ENCODE measurements around the gene KIF26B.

The KIF26B gene

GRCh38 chr1:245454051-245454450 lies 299.3 kb downstream of the KIF26B start:
- no peak for DNase-seq (ENCODE audit: low read depth in 2 of 3, low spot score in 1 of 3)

DNA sequence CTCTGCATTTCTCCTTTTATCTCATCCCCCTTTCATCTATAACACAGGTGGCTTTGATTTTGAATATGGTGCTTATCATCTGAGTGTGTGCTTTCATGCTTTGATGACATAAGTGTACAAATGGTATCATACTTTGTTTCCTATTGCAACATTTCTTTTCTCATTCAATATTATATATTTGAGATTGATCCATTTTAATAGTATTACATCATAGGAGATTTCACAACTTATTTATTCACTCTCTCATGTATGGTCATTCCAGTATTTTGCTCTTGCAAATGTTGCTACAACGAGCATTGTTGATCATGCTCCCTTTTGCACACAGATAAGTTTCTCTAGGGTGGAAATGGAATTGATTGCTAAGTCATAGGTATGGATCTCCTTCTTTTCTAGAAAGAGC lies 302.8 kb downstream of the KIF26B start:
- DNase-seq (ENCODE audit: low read depth in 2 of 3, low spot score in 1 of 3) = no peak

DNA sequence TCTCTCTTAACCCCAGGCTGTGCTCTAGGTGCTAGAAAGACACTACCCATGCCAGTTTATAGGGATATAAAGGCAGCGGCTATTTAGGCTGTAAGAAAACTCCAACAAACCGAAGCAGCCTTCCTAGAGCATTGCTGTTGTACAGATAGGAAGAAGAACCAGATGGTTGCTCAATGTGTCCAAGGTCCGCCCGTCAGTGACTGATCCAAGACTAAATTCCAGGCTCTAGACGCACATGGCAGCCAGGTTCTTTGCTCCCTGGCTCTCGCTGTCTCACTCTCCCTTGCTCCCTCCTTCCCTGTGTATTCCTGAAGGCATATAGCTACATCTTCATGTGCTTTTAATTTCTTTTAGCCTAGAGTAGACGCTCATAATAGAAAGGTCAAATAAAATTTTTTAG lies 303.4 kb downstream of the KIF26B start:
- no peak for DNase-seq (ENCODE audit: low read depth in 2 of 3, low spot score in 1 of 3)

DNA sequence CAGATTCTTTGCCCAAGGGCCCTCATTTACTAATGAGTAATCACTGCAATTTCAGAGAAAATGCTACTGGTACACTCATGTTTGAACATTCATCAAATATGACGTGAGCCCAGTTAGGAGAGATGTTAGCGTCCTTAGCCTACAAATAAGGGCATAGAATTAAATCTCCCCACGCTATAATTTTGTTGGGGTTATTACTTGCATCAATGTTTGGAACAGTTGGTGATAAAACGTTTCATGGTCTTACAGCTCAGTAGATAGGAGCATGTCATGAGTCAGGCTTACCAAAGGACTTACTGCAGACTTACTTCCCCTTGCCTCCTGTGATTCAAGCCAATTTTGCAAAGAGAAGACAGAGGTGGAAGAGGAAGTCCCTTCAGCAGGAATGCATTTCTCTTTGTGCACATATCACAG lies 304.0 kb downstream of the KIF26B start:
- DNase-seq (ENCODE audit: low read depth in 2 of 3, low spot score in 1 of 3) = no peak

- DNase-seq (ENCODE audit: low read depth in 2 of 3, low spot score in 1 of 3) = no peak
Measured at GRCh38 chr1:245459621-245460020, 304.8 kb downstream of the KIF26B start.

DNA sequence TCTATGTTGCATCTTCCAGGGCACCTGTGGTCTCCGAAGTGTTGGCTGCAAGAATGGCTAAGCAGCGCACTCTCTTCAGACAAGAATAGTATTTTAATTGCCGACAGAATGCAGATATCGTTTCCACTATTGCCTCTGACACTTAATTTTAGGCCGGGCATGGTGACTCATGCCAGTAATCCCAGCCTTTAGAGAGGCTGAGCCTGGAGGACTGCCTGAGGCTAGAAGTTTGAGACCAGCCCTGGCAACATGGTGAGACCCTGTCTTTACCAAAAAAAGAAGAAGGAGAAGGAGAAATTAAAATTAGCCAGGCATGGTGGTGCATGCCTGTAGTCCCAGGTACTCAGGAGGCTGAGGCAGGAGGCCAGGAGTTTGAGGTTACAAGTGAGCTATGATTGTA lies 306.9 kb downstream of the KIF26B start:
- no peak for DNase-seq (ENCODE audit: low read depth in 2 of 3, low spot score in 1 of 3)

DNA sequence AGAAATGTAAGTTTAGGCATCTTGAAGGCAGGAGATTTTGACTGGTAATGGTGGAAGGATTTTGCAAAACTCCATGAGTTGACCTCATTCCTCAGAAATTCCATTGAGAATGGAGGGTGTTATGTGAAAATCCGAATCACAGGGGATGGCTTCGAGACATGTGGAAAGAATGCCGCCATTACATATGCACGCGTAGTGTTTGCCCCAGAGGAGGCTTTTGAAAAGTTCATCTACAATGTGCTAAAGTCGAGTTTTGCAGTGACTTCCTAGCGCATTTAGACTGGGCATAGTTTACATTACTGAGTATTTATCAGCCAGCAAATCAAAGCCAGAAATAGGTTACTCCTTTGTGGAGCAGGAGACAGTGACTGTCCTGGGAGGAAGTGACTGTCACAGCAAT lies 307.4 kb downstream of the KIF26B start:
- DNase-seq (ENCODE audit: low read depth in 2 of 3, low spot score in 1 of 3) = no peak

- no peak for DNase-seq (ENCODE audit: low read depth in 2 of 3, low spot score in 1 of 3)
Measured at GRCh38 chr1:245463392-245464165, 308.8 kb downstream of the KIF26B start.

- no peak for DNase-seq (ENCODE audit: low read depth in 2 of 3, low spot score in 1 of 3)
Measured at GRCh38 chr1:245464290-245464689, 309.5 kb downstream of the KIF26B start.

DNA sequence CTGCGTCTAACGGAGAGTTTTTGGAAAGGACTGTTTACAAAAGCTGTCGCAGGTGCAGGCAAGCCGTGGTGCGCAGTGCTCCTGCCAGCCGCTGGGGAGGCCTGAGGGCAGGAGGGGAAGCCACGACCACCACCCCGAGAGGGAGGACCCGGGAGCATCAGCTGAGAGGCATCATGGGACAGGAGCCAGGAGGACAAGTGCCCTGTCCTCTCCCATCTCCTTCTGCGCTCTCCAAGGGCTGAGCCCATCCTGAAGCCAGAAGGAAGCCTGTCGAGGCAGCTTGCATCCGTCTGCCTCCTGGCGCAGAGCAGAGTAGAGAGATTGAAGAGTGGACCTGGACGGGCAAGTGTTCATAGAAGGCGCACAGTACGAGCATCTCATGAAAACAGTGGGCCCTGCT lies 310.9 kb downstream of the KIF26B start:
- DNase-seq (ENCODE audit: low read depth in 2 of 3, low spot score in 1 of 3) = no peak

DNA sequence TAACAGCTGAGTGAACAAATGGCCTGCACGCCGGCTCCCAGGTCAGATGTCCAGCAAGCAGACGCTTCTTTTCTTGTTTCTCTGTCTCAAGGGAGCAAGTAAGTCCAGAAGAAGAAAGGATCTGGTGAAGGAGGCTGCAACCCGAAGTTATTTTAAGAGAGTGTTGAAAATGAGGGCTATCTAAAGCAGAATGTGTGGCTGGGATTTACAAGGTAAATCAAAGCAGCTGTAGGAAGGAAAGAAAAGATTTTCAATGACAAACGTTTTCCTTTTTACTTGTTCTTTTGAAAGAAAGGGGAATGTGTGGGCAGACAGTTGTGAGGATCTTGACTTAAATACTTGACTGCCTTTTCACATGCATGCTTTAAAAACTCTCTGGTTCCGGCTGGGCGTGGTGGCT lies 311.5 kb downstream of the KIF26B start:
- DNase-seq (ENCODE audit: low read depth in 2 of 3, low spot score in 1 of 3) = no peak

DNA sequence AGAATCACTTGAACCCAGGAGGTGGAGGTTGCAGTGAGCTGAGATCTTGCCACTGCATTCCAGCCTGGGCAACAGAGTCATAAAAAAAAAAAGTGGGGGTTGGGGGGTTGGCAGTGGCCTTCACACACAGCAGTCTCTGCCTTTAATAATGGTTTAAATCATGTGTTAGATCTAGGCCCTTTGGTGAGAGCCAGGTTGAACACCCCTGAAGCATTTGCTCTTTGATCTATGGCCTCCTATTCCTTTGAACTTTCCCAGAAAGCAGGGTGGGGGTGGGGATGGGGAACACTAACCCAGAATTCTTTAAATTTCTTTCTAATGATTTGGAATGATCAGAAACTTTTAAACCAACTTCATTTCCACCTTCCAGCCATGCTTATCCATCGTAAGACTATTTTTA lies 313.0 kb downstream of the KIF26B start:
- no peak for DNase-seq (ENCODE audit: low read depth in 2 of 3, low spot score in 1 of 3)

GRCh38 chr1:245469006-245469405 lies 314.2 kb downstream of the KIF26B start:
- DNase-seq (ENCODE audit: low read depth in 2 of 3, low spot score in 1 of 3) = no peak

- no peak for DNase-seq (ENCODE audit: low read depth in 2 of 3, low spot score in 1 of 3)
Measured at GRCh38 chr1:245469734-245470133, 314.9 kb downstream of the KIF26B start.

- no peak for DNase-seq (ENCODE audit: low read depth in 2 of 3, low spot score in 1 of 3)
Measured at GRCh38 chr1:245475126-245475525, 320.3 kb downstream of the KIF26B start.

GRCh38 chr1:245475961-245476516 lies 321.3 kb downstream of the KIF26B start:
- DNase-seq (ENCODE audit: low read depth in 2 of 3, low spot score in 1 of 3) = no peak

GRCh38 chr1:245477941-245478340 lies 323.2 kb downstream of the KIF26B start:
- DNase-seq (ENCODE audit: low read depth in 2 of 3, low spot score in 1 of 3) = no peak

GRCh38 chr1:245480393-245481120 lies 325.8 kb downstream of the KIF26B start:
- no peak for DNase-seq (ENCODE audit: low read depth in 2 of 3, low spot score in 1 of 3)

DNA sequence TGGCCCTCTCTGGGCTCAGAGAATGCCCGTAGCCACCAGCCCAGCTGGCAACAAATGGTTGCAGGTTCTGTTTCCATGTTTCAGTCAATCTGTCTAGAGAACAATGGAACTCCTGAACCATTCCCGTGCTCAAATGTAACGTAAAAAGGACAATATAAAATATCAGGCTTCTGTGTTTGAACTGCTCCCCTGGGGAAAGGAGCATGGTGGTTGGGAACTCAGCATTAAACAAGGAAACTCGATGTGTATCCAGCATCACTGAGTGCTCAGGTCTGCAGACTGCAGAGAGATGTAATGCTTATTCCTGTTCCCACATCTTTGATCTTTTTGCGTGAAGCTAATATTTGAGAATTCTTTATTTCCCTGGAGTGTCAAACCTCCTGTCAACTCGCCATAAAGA lies 326.5 kb downstream of the KIF26B start:
- no peak for DNase-seq (ENCODE audit: low read depth in 2 of 3, low spot score in 1 of 3)

DNA sequence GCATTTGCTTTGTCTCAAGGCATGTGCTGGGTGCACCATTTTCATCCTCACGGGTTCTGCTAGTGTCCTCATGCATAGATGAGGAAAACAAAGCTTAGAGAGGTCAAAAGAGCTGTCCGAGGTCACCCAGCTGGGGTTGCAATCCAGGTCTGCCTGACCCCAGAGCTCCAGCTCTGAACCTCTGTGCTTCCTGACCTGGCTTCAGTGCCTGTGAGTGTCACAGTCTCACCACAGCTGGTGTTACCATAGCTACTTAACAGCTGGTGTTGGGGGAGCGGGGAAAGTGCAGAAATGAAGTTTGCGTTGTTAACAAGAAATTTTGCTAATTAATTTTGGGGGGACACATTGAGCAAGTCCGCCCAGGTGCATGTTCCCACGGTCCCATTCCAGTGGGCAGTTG lies 328.5 kb downstream of the KIF26B start:
- DNase-seq (ENCODE audit: low read depth in 2 of 3, low spot score in 1 of 3) = no peak

DNA sequence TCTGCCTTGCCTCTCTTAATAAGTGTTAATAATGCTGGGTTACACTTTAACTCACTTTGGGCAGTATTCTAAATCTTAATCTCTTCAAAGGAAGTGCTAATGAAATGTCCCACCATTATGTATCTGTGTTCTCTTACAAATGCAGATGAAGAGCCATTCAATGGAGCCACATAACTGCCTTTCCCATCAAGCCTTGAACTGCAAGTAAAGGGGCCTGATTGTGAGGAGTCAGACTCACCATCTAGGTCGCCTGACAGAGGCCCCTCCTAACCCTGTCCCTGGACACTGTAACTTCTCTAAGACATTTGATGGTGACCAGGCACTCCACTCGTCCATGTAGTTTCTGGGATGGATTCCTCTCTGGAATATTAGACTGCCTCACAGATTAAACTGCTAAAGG lies 329.4 kb downstream of the KIF26B start:
- DNase-seq (ENCODE audit: low read depth in 2 of 3, low spot score in 1 of 3) = no peak

- no peak for DNase-seq (ENCODE audit: low read depth in 2 of 3, low spot score in 1 of 3)
Measured at GRCh38 chr1:245485996-245486395, 331.2 kb downstream of the KIF26B start.
